Lower leg skin (tissue), 3 donors: ENCODE measurements around the gene EHF.

Experiments used
- POLR2A ChIP-seq, 2 donors: fragments of 450-650 bp; IDR thresholded peaks; one replicate each; pipeline ENCODE4 v1.6.1; 2016 to 2017; ENCODE audit warnings: antibody characterized with exemption in 2 of 2, mild to moderate bottlenecking in 1 of 2, moderate library complexity in 1 of 2
- TF ChIP-seq, protein P1 (sequence below), 3 donors: fragments of 450-650 bp; IDR thresholded peaks; one replicate each; pipeline ENCODE4 v1.5.1; 2016; ENCODE audit warnings: antibody characterized with exemption in 3 of 3, mild to moderate bottlenecking in 3 of 3, moderate library complexity in 2 of 3

- no peak for TF ChIP-seq POLR2A (IDR thresholded peaks at IDR 0.05)
- TF ChIP-seq, protein P1, sequence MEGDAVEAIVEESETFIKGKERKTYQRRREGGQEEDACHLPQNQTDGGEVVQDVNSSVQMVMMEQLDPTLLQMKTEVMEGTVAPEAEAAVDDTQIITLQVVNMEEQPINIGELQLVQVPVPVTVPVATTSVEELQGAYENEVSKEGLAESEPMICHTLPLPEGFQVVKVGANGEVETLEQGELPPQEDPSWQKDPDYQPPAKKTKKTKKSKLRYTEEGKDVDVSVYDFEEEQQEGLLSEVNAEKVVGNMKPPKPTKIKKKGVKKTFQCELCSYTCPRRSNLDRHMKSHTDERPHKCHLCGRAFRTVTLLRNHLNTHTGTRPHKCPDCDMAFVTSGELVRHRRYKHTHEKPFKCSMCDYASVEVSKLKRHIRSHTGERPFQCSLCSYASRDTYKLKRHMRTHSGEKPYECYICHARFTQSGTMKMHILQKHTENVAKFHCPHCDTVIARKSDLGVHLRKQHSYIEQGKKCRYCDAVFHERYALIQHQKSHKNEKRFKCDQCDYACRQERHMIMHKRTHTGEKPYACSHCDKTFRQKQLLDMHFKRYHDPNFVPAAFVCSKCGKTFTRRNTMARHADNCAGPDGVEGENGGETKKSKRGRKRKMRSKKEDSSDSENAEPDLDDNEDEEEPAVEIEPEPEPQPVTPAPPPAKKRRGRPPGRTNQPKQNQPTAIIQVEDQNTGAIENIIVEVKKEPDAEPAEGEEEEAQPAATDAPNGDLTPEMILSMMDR (IDR thresholded peaks at IDR 0.05) = no peak
Observed at GRCh38 chr11:34601609-34602008, 19.3 kb upstream of the EHF start.
